K562 (cell line): Measurements from ENCODE around the gene HMGN2. TPM values are rescaled to one million over a fixed set of nuclear protein-coding genes. Genes with fewer than 3 reads are reported as not detected.

Source experiments
- E4F1 ChIP-seq: fragments of 250-450 bp; sonication (Bioruptor Pico); IDR thresholded peaks from 2 replicates; pipeline ENCODE4 v1.5.0; 2021; ENCODE audit warnings: mild to moderate bottlenecking, borderline replicate concordance
- MTA1 ChIP-seq: fragments of 450-650 bp; IDR thresholded peaks from 2 replicates; pipeline ENCODE4 v1.6.1; 2017; ENCODE audit warnings: borderline replicate concordance
- NR0B1 ChIP-seq: fragments of 450-650 bp; IDR thresholded peaks from one replicate; pipeline ENCODE4 v1.6.1; 2018; ENCODE audit warnings: mild to moderate bottlenecking, moderate library complexity; ENCODE audit not compliant: partially characterized antibody
- NR4A1 ChIP-seq, 2 experiments: fragments of 250-450 bp in 1 of 2; fragments of 450-650 bp in 1 of 2; sonication (Bioruptor Pico) in 1 of 2; IDR thresholded peaks; 2 replicates each; pipeline versions ENCODE4 v1.4.0 to v1.6.1; 2016 to 2020; ENCODE audit warnings: mild to moderate bottlenecking in 2 of 2, missing compliant biosample characterization in 1 of 2, missing genetic modification characterization in 1 of 2, moderate library complexity in 1 of 2
- PHF20 ChIP-seq: fragments of 450-650 bp; IDR thresholded peaks from 2 replicates; pipeline ENCODE4 v1.6.1; 2018; ENCODE audit not compliant: partially characterized antibody
- SETDB1 ChIP-seq: IDR thresholded peaks from one replicate; pipeline ENCODE4 v1.6.1; 2012; ENCODE audit warnings: low read length, control low read depth, inconsistent platforms
- TFE3 ChIP-seq: fragments of 450-650 bp; formaldehyde crosslinking; IDR thresholded peaks from 2 replicates; pipeline ENCODE4 v1.4.0; 2020; ENCODE audit warnings: mild to moderate bottlenecking, mixed read lengths
- ZFP91 ChIP-seq: sonication (generic); formaldehyde crosslinking; IDR thresholded peaks from 2 replicates; pipeline ENCODE4 v1.8.0; 2022; ENCODE audit warnings: mild to moderate bottlenecking, missing genetic modification reagents
- polyA plus RNA-seq, 8 experiments: library from polyadenylated mRNA; depleted of rRNA in 4 of 8; stranded (reverse) in 5 of 8; unstranded in 3 of 8; fragments of >200 nt; fragmentation: Nextera tagmentation in 2 of 8; fragmentation: Illumina TruSeq in 1 of 8; extraction: Ambion mirVana in 2 of 8; extraction: Trizol in 1 of 8; gene quantifications; 2 replicates each; pipeline versions ENCODE4 v1.2.1 to v1.2.3, GENCODE V29; 2011 to 2014; ENCODE audit warnings: inconsistent platforms in 1 of 8, missing spikeins in 1 of 8
- total RNA-seq, 7 experiments: library from RNA; depleted of rRNA in 6 of 7; stranded (reverse); fragments of >200 nt in 6 of 7; fragmentation: Illumina TruSeq in 2 of 7; extraction: Trizol in 2 of 7; gene quantifications; 2 replicates each; pipeline versions ENCODE4 v1.2.1 to v1.2.3, GENCODE V29; 2011 to 2021; ENCODE audit warnings: low replicate concordance in 1 of 7

HMGN2 gene
- total and polyA plus RNA-seq, 9 of the 15 experiments (the other 6 are each of a cell fraction or from before 2014, with no cell fraction given): 370 to 1,354 (median 965) TPM

- TF ChIP-seq ZFP91 (CRISPR knock-in tag) (peak; percentile 8), MTA1 (peak; percentile 100), SETDB1 (no peak), E4F1 (no peak), NR4A1 (CRISPR knock-in tag; IDR thresholded peaks at IDR 0.05) (no peak; the same call in 1 of the 2 replicates), NR4A1 (tag; IDR thresholded peaks at IDR 0.05) (no peak; the same call in 1 of the 2 replicates), TFE3 (CRISPR knock-in tag) (peak; percentile 99), PHF20 (peak; percentile 99), NR0B1 (no peak)
These were observed 40.1 kb upstream of the HMGN2 start, which contains the start of gene DHDDS (continued) for GRCh38 chr1:26431979-26432695.
